Measurements from ENCODE around the gene PTRHD1. TPM values are rescaled to one million over a fixed set of nuclear protein-coding genes. Genes with fewer than 3 reads are reported as not detected.
"Not testable (repeated sequence)": the region's sequence is repeated elsewhere in the genome, so short reads cannot be mapped to it uniquely, and the experiment has no call there.

Gene PTRHD1
- total RNA-seq, 1 experiment from 2014 or later = 23.6 TPM

DNA sequence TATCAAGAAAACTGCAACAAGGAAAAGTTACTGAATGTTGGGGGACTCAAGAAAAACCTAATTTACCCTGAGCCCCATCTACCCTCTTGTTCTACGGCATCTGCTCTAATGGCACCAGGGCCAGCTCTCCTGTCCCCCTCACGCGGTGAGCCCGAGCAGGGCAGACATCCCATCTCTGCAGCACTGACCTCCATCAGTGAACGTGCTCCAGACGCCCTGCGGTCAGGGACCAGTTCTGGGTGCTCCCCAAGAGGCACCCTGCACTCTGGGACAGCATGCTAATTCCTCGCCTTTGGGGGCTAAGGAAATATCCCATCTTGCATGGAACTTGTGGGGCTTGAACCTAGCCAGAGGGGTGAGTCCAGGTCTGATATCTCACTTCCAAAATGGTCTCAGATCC is 43.0 kb upstream of the PTRHD1 start:
- intact Hi-C loops (cut with micrococcal nuclease; ENCODE audit: unreplicated experiment) = no loop called here
- Histone ChIP-seq H3K79me2 (ENCODE audit: low read depth) (no peaks in the 10 kb centered on the region), H3K4me2 (no peak overlapping the region), H3K9me2 (ENCODE audit: insufficient read depth) (no peaks in the 10 kb centered on the region), H3K36me3 (ENCODE audit: low read depth) (no peaks in the 10 kb centered on the region), H3K27ac (no peak overlapping the region), H3K4me3 (no peak overlapping the region), H3K4me1 (replicated peaks; ENCODE audit: insufficient read depth) (no peaks in the 10 kb centered on the region), H3K27me3 (ENCODE audit: insufficient read depth, low read depth) (no peaks in the 10 kb centered on the region), H4K20me1 (ENCODE audit: insufficient read depth) (no peaks in the 10 kb centered on the region), H3K9me3 (ENCODE audit: insufficient read depth, low read depth) (no peaks in the 10 kb centered on the region), H3F3A (ENCODE audit: insufficient read depth, low read depth) (no peaks in the 10 kb centered on the region), H2AFZ (no peak overlapping the region)
- TF ChIP-seq EZH2 (IDR thresholded peaks at IDR 0.05; ENCODE audit: low read depth) = no peak
- TF ChIP-seq, protein P1, sequence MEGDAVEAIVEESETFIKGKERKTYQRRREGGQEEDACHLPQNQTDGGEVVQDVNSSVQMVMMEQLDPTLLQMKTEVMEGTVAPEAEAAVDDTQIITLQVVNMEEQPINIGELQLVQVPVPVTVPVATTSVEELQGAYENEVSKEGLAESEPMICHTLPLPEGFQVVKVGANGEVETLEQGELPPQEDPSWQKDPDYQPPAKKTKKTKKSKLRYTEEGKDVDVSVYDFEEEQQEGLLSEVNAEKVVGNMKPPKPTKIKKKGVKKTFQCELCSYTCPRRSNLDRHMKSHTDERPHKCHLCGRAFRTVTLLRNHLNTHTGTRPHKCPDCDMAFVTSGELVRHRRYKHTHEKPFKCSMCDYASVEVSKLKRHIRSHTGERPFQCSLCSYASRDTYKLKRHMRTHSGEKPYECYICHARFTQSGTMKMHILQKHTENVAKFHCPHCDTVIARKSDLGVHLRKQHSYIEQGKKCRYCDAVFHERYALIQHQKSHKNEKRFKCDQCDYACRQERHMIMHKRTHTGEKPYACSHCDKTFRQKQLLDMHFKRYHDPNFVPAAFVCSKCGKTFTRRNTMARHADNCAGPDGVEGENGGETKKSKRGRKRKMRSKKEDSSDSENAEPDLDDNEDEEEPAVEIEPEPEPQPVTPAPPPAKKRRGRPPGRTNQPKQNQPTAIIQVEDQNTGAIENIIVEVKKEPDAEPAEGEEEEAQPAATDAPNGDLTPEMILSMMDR (conservative IDR thresholded peaks at IDR 0.05) = no peak
- no TSS peak for BruUV-seq (replicated peaks)
- ChIA-PET POLR2A (ENCODE audit: unreplicated experiment) (no interaction called here), CTCF (no interaction called here)
- no peak for DNase-seq

DNA sequence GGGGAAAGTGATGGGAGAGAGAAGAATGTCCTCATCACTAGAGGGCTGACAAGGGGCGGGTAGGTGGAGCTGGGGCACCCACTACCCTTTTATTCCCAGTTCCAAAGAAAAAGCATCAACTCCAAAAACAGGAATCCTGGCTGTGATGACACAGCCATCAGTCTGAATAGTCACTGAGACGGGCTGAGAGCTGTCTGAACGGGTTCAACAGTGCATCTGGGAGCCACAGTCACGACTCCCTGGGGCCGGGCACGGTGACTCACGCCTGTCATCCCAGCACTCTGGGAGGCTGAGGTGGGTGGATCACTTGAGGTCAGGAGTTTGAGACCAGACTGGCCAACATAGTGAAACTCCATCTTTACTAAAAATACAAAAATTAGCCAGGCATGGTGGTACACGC is 42.2 kb upstream of the PTRHD1 start:
- DNase-seq; H2AFZ ChIP-seq; BruUV-seq (replicated peaks); H3K9me3 ChIP-seq (ENCODE audit: insufficient read depth, low read depth); H3K4me3 ChIP-seq; H3K79me2 ChIP-seq (ENCODE audit: low read depth); intact Hi-C loops (cut with micrococcal nuclease; ENCODE audit: unreplicated experiment); H3K27ac ChIP-seq; H4K20me1 ChIP-seq (ENCODE audit: insufficient read depth); H3K27me3 ChIP-seq (ENCODE audit: insufficient read depth, low read depth); CTCF ChIA-PET; H3K36me3 ChIP-seq (ENCODE audit: low read depth); H3K9me2 ChIP-seq (ENCODE audit: insufficient read depth); H3K4me1 ChIP-seq (replicated peaks; ENCODE audit: insufficient read depth); POLR2A ChIA-PET (ENCODE audit: unreplicated experiment); H3F3A ChIP-seq (ENCODE audit: insufficient read depth, low read depth); H3K4me2 ChIP-seq: not testable (repeated sequence)

DNA sequence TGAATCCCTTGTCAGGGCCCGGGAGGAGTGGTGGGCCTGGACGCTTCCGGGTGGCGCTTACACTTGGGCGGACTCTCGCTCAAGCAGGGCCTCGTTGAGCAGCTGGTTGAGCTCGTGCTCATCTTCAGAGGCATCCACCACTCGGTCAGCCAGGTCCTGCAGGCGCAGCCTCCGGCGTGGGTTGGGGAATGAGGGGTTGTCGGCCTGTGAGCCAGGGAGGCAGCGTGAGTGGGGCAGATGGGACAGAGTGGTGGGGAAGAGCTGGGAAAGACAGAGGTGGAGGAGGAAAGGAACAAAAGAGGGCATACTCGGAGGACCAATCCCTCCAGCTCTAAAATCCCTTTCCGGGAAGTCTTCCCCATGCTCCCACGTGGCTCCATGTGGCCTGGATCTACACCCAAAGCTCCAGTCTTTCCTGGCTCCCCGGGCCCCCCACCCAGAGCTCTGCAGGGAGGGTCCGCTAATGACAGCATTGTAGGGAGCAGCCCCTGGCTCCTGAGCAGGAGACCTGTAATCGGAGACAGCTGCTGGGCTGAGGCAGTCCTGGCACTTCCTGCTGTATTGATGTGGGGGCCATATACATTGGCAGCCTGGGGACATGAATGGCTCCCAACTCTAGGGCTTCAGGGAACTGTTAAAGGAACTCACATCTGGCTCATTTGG is 41.7 kb upstream of the PTRHD1 start:
- no peaks in the 10 kb centered on the region for H3K27me3 ChIP-seq (ENCODE audit: insufficient read depth, low read depth)
- intact Hi-C loops (cut with micrococcal nuclease; ENCODE audit: unreplicated experiment) = loop anchor here (5.0 kb wide), 1 partner anchor 362 kb away; no protein-coding TSS in a partner anchor
- H3K36me3 ChIP-seq (ENCODE audit: low read depth) = no peaks in the 10 kb centered on the region
- no peak overlapping the region for H3K4me2 ChIP-seq
- H3K9me2 ChIP-seq (ENCODE audit: insufficient read depth) = no peaks in the 10 kb centered on the region
- H3K79me2 ChIP-seq (ENCODE audit: low read depth) = no peaks in the 10 kb centered on the region
- H3K27ac ChIP-seq = no peak overlapping the region
- H3F3A ChIP-seq (ENCODE audit: insufficient read depth, low read depth) = no peaks in the 10 kb centered on the region
- TF ChIP-seq, protein P1 (conservative IDR thresholded peaks at IDR 0.05) = no peak
- no peak for TF ChIP-seq EZH2 (IDR thresholded peaks at IDR 0.05; ENCODE audit: low read depth)
- H3K9me3 ChIP-seq (ENCODE audit: insufficient read depth, low read depth) = no peaks in the 10 kb centered on the region
- CTCF ChIA-PET = no interaction called here
- no TSS peak for BruUV-seq (replicated peaks)
- no peaks in the 10 kb centered on the region for H3K4me1 ChIP-seq (replicated peaks; ENCODE audit: insufficient read depth)
- DNase-seq = no peak
- H4K20me1 ChIP-seq (ENCODE audit: insufficient read depth) = no peaks in the 10 kb centered on the region
- no peak overlapping the region for H2AFZ ChIP-seq
- H3K4me3 ChIP-seq = no peak overlapping the region
- POLR2A ChIA-PET (ENCODE audit: unreplicated experiment) = no interaction called here
